ENCODE results near the gene SPECC1L.

SPECC1L gene

DNA sequence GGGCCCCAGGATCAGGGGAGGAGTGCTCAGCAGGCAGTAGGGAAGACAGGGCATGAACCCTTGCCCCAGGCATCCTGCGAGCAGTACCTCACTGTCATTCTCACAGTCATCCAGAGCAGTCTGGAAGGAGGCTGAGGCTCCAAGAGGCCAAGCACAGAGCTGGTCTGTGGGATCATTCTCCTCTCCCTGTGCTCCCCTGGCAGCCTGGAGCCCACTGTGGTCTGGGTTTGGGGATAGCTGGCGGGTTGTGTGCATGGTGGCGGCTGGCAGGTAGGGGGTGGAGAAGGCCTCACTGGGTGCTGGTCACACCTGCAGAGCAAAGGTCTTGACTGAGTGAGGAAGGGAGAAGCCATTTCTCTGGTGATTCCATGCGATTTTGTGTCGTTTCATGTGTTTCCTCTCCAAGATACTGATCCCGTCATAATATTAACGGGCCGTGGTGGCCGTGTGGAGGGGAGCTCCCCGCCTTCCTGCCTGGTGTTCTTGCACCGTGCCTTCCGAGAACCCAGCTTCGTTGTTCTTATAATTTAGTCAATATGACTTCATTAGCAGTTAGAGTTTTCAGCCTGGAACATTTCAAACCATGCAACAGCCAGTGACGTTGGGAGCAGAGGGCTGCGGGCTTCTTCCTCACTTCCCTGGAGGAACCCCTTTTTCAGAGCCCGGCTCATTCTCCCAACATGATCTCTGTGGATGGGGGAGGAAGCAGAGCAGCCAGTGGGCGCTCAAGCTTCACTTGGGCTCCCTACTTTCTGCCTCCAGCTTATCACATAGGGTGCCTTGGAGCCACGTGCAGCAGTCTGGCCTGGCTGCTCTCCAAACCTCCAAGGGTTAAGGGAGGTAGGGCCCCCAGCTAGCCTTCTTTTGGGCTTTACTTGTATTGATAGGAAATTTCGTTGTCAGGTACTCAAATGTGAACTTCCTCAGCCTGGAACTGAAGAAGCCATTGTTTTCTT is 136.0 kb downstream of the SPECC1L start:
- H3K9ac ChIP-seq (ENCODE audit: low read depth, low read length, poor library complexity, severe bottlenecking): no peak overlapping the region
- H3K4me1 ChIP-seq (ENCODE audit: insufficient read depth, low read length, poor library complexity, severe bottlenecking): peaks cover 40% of the 10 kb centered on the region
- peaks cover 36% of the 10 kb centered on the region; the same call in 1 of the 2 replicates for H3K36me3 ChIP-seq (ENCODE audit: insufficient read depth, low read length)

DNA sequence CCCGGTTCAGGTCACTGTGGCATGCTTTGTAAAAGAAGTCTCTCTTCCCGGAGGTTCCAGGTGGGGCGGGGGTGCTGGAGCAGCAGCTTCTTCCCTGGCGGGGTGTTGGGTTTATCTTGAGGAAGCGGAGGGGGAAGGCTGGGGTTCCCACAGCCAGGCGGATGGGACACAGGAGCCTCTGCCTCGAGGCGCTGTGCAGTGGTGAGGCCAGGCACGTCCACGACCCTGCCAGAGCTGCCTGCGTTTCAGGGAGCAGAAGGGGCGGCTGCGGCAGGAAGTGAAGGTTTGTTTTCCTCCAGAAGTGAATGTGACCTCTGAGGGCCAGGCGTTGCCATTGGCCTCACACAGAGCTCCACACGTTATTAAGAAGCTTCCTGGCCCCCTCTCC is 136.6 kb downstream of the SPECC1L start:
- no peaks in the 10 kb centered on the region for H3F3A ChIP-seq (ENCODE audit: low read depth)
- H3K36me3 ChIP-seq (ENCODE audit: insufficient read depth, low read length): peaks cover 39% of the 10 kb centered on the region; the same call in 1 of the 2 replicates
- H3K4me1 ChIP-seq (ENCODE audit: insufficient read depth, low read length, poor library complexity, severe bottlenecking): peaks cover 37% of the 10 kb centered on the region
- H3K9me2 ChIP-seq (replicated peaks; ENCODE audit: low read depth, low read length): no peaks in the 10 kb centered on the region
- peaks cover 14% of the 10 kb centered on the region; the same call in 1 of the 2 replicates for H3K79me2 ChIP-seq (ENCODE audit: insufficient read depth, low read length)
- H3K4me2 ChIP-seq (ENCODE audit: low read depth, low read length, poor library complexity, severe bottlenecking): no peak overlapping the region
- no peak overlapping the region for H2AFZ ChIP-seq (ENCODE audit: low read length)
- H3K9ac ChIP-seq (ENCODE audit: low read depth, low read length, poor library complexity, severe bottlenecking): no peak overlapping the region
- no peaks in the 10 kb centered on the region for H4K20me1 ChIP-seq (ENCODE audit: insufficient read depth, low read length, poor library complexity, severe bottlenecking)
- no peak overlapping the region for H3K4me3 ChIP-seq (ENCODE audit: low read length, poor library complexity, severe bottlenecking)
- H3K27me3 ChIP-seq (ENCODE audit: insufficient read depth, low read length, poor library complexity, severe bottlenecking): no peaks in the 10 kb centered on the region
- TF ChIP-seq, protein P1, sequence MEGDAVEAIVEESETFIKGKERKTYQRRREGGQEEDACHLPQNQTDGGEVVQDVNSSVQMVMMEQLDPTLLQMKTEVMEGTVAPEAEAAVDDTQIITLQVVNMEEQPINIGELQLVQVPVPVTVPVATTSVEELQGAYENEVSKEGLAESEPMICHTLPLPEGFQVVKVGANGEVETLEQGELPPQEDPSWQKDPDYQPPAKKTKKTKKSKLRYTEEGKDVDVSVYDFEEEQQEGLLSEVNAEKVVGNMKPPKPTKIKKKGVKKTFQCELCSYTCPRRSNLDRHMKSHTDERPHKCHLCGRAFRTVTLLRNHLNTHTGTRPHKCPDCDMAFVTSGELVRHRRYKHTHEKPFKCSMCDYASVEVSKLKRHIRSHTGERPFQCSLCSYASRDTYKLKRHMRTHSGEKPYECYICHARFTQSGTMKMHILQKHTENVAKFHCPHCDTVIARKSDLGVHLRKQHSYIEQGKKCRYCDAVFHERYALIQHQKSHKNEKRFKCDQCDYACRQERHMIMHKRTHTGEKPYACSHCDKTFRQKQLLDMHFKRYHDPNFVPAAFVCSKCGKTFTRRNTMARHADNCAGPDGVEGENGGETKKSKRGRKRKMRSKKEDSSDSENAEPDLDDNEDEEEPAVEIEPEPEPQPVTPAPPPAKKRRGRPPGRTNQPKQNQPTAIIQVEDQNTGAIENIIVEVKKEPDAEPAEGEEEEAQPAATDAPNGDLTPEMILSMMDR (conservative IDR thresholded peaks at IDR 0.05; ENCODE audit: low read length): no peak
- no peak for TF ChIP-seq EZH2phosphoT487 (IDR thresholded peaks at IDR 0.05; ENCODE audit: borderline replicate concordance)
- H3K9me3 ChIP-seq (ENCODE audit: insufficient read depth, low read depth, low read length): no peaks in the 10 kb centered on the region

More for the DNA sequence above, 136.0 kb downstream of the SPECC1L start:
- no peaks in the 10 kb centered on the region for H4K20me1 ChIP-seq (ENCODE audit: insufficient read depth, low read length, poor library complexity, severe bottlenecking)
- H3K4me3 ChIP-seq (ENCODE audit: low read length, poor library complexity, severe bottlenecking): no peak overlapping the region
- H3K9me2 ChIP-seq (replicated peaks; ENCODE audit: low read depth, low read length): no peaks in the 10 kb centered on the region
- H3K4me2 ChIP-seq (ENCODE audit: low read depth, low read length, poor library complexity, severe bottlenecking): no peak overlapping the region
- no peak for TF ChIP-seq EZH2phosphoT487 (IDR thresholded peaks at IDR 0.05; ENCODE audit: borderline replicate concordance)
- TF ChIP-seq, protein P1 (conservative IDR thresholded peaks at IDR 0.05; ENCODE audit: low read length): no peak
- no peaks in the 10 kb centered on the region for H3K27me3 ChIP-seq (ENCODE audit: insufficient read depth, low read length, poor library complexity, severe bottlenecking)
- no peaks in the 10 kb centered on the region for H3K9me3 ChIP-seq (ENCODE audit: insufficient read depth, low read depth, low read length)
- H3K79me2 ChIP-seq (ENCODE audit: insufficient read depth, low read length): peaks cover 14% of the 10 kb centered on the region; the same call in 1 of the 2 replicates
- H2AFZ ChIP-seq (ENCODE audit: low read length): no peak overlapping the region
- H3F3A ChIP-seq (ENCODE audit: low read depth): no peaks in the 10 kb centered on the region

DNA sequence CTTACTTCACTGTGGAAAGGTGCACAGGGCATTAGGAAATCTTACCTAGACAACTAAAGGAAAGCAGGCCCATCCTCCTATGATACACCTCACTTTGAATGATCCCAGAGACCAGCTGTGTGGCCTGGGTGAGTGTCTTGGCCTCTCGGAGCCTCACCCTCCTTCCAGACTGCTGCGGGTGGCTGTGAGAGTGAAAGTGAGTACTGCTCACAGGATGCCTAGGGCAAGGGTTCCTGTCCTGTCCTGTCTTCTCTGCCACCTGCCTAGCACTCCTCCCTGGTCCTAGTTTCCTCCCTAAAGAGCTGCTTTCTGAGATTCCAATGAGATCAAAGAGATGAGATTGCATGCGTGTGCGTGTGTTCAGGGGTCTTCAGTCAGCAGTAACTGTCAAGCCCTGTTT is 137.3 kb downstream of the SPECC1L start:
- Histone ChIP-seq H2AFZ (ENCODE audit: low read length) (no peak overlapping the region), H3K9me2 (replicated peaks; ENCODE audit: low read depth, low read length) (no peaks in the 10 kb centered on the region), H3F3A (ENCODE audit: low read depth) (no peaks in the 10 kb centered on the region), H3K4me2 (ENCODE audit: low read depth, low read length, poor library complexity, severe bottlenecking) (no peak overlapping the region), H3K9ac (ENCODE audit: low read depth, low read length, poor library complexity, severe bottlenecking) (no peak overlapping the region), H4K20me1 (ENCODE audit: insufficient read depth, low read length, poor library complexity, severe bottlenecking) (no peaks in the 10 kb centered on the region), H3K79me2 (ENCODE audit: insufficient read depth, low read length) (peaks cover 14% of the 10 kb centered on the region; the same call in 1 of the 2 replicates), H3K9me3 (ENCODE audit: insufficient read depth, low read depth, low read length) (no peaks in the 10 kb centered on the region), H3K4me3 (ENCODE audit: low read length, poor library complexity, severe bottlenecking) (no peak overlapping the region), H3K4me1 (ENCODE audit: insufficient read depth, low read length, poor library complexity, severe bottlenecking) (peaks cover 31% of the 10 kb centered on the region), H3K27me3 (ENCODE audit: insufficient read depth, low read length, poor library complexity, severe bottlenecking) (no peaks in the 10 kb centered on the region), H3K36me3 (ENCODE audit: insufficient read depth, low read length) (peaks cover 45% of the 10 kb centered on the region; the same call in 1 of the 2 replicates)
- no peak for TF ChIP-seq EZH2phosphoT487 (IDR thresholded peaks at IDR 0.05; ENCODE audit: borderline replicate concordance)
- TF ChIP-seq, protein P1 (conservative IDR thresholded peaks at IDR 0.05; ENCODE audit: low read length): no peak

Measured in Loucy (cell line).